Epithelial cell of esophagus (primary cell): ENCODE results near the gene SLC8A2.

Experiments used
- DNase-seq: peaks from one replicate; pipeline ENCODE4 v3.0.0; 2010; ENCODE audit warnings: low read depth
- H3K4me3 ChIP-seq: 2 replicates; pipeline ENCODE4 v1.5.1; 2011; ENCODE audit warnings: mild to moderate bottlenecking, low read length, control low read depth
- CTCF ChIP-seq: IDR thresholded peaks from 2 replicates; pipeline ENCODE4 v1.5.1; 2011; ENCODE audit warnings: low read depth, mild to moderate bottlenecking, low read length, control low read depth, inconsistent platforms; ENCODE audit not compliant: insufficient read depth; ENCODE audit errors: missing control alignments

The SLC8A2 gene

GRCh38 chr19:47497050-47497766 lies 25.5 kb upstream of the SLC8A2 start:
- TF ChIP-seq CTCF, result no peak
- DNase-seq, result no peak
- no peak overlapping the region for H3K4me3 ChIP-seq

- no peak for TF ChIP-seq CTCF
- no peak overlapping the region for H3K4me3 ChIP-seq
- no peak for DNase-seq
Observed at GRCh38 chr19:47495478-47496372, 24.0 kb upstream of the SLC8A2 start.

GRCh38 chr19:47494729-47495128 lies 23.0 kb upstream of the SLC8A2 start:
- no peak overlapping the region for H3K4me3 ChIP-seq
- no peak for TF ChIP-seq CTCF
- DNase-seq, result no peak

- H3K4me3 ChIP-seq, result no peak overlapping the region
- no peak for DNase-seq
- TF ChIP-seq CTCF, result no peak
Observed at GRCh38 chr19:47494211-47494547, 22.5 kb upstream of the SLC8A2 start.

- no peak for DNase-seq
- TF ChIP-seq CTCF, result no peak
- no peak overlapping the region for H3K4me3 ChIP-seq
Observed at GRCh38 chr19:47493378-47494210, 21.9 kb upstream of the SLC8A2 start.

- no peak for DNase-seq
- no peak for TF ChIP-seq CTCF
- H3K4me3 ChIP-seq, result no peak overlapping the region
Observed at GRCh38 chr19:47492571-47493377, 21.1 kb upstream of the SLC8A2 start.
